AG04449 (cell line): ENCODE data around the gene LRRC4C.

ENCODE experiments used
- CTCF ChIA-PET: fragments of 350-600 bp; formaldehyde crosslinking; extraction: SDS; loops from one replicate; lab custom pipeline; 2021; ENCODE audit warnings: antibody characterized with exemption; lab: Yijun Ruan, JAX
- POLR2A ChIA-PET: fragments of 400-600, 350-600 bp; formaldehyde crosslinking; extraction: SDS; loops from one replicate; lab custom pipeline; 2020; ENCODE audit warnings: antibody characterized with exemption, inconsistent platforms; lab: Yijun Ruan, JAX
- DNase-seq: peaks from one replicate; pipeline ENCODE4 v3.0.0-alpha.2; 2010; ENCODE audit warnings: low read depth, low spot score
- H3K4me3 ChIP-seq: 2 replicates; pipeline ENCODE4 v1.5.1; 2011; ENCODE audit warnings: low read depth, mild to moderate bottlenecking, control low read depth, low read length
- CTCF ChIP-seq: IDR thresholded peaks from one replicate; pipeline ENCODE4 v1.5.1; 2011; ENCODE audit warnings: mild to moderate bottlenecking, moderate library complexity, low read length, control low read depth, inconsistent platforms; ENCODE audit not compliant: insufficient read depth; ENCODE audit errors: missing control alignments

Gene LRRC4C

DNA sequence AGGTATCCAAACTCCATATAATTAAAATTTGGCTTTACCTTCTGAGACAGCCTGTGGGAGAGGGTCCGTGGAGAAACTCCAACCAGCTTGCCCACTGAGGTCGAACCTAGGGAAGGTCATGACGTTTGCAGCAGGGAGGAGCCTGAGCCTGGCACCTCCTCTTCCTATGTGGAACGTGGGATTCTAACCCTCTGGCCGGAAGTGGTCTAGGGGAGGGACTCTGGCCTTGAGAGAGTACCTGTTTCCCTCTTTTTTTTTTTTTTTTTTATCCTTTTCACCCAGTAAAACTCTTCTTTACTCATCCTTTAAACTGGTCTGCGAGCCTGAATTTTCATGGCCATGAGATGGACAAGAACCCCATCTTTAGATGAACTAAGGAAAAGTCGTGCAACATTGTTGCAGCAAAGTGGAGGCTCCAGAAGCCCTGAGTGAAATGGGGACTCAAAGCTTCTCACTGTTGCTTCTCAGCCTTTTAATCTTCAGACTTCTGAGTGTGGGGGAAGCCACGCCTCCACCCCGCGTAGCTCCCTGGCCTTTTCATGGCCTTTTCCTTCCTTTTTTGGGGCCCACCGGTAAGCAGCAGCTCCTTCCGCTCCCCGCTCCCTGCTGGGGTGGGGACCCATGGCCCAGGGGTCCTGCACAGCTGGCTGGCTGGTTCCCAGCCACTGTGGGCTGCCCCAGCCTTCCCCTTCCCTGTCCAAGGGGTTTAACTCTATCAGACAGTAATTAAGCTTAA is 1359.9 kb downstream of the LRRC4C start:
- no peak overlapping the region for H3K4me3 ChIP-seq
- CTCF ChIA-PET: no interaction called here
- no peak for TF ChIP-seq CTCF
- no peak for DNase-seq
- POLR2A ChIA-PET: no interaction called here

DNA sequence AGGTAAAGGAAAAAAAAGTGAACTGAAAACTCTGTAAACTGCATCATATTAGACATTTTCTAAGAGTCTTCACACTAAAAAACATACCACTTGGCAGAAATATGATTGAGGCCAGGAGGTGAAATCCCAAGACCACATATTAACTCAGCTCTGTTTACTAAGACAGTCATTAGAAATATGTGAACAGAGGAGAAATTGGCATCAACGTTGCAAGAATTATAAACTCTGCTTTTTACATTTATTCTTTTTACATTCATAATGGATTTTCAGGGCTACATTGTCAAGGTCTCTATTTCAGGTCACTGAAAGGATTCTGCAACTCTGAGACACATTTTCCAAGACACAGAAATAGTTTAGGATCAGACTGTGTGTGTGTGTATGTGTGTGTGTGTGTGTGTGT is 1364.0 kb downstream of the LRRC4C start:
- CTCF ChIA-PET: no interaction called here
- POLR2A ChIA-PET: no interaction called here
- no peak for DNase-seq
- TF ChIP-seq CTCF: no peak
- H3K4me3 ChIP-seq: no peak overlapping the region

GRCh38 chr11:40094954-40095353 is 1364.5 kb downstream of the LRRC4C start:
- POLR2A ChIA-PET: no interaction called here
- CTCF ChIA-PET: no interaction called here
- no peak for TF ChIP-seq CTCF
- H3K4me3 ChIP-seq: no peak overlapping the region
- DNase-seq: no peak

DNA sequence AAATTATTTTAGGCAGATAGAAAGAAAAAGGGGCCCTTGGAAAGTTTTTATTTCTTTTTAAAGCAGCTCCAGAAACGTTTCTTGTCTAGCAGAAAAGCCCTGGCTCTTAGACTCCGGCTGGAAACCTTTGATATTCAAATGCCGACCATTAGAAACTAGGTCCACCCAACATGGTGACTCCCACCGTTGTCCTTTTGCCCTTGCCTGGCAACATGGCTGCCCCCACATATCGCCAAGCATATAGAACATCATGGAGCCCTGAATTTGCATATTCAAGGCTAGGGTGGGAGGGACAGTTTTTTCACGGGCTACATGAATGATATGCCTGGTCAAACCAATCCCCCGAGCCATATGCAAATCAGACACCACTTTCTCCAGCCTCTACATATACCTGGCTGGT is 1379.0 kb downstream of the LRRC4C start:
- CTCF ChIA-PET: no interaction called here
- DNase-seq: no peak
- POLR2A ChIA-PET: no interaction called here

More for the DNA sequence above, 1379.0 kb downstream of the LRRC4C start:
- H3K4me3 ChIP-seq: no peak overlapping the region
- TF ChIP-seq CTCF: no peak
